ENCODE data around the gene NBEAL2.
"Not testable (repeated sequence)": the region's sequence is repeated elsewhere in the genome, so short reads cannot be mapped to it uniquely, and the experiment has no call there.

Gene NBEAL2

DNA sequence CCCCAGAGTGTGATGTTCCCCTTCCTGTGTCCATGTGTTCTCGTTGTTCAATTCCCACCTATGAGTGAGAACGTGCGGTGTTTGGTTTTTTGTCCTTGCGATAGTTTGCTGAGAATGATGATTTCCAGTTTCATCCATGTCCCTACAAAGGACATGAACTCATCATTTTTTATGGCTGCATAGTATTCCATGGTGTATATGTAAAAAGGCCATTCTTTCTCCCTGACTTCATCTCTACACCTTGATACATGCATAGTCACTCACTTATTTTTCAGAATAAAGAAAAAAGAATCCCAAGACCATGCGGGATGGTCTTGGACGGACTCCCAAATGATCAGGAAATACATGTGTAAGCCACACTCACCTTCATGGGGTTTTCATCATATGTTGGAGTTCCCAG lies 57.8 kb downstream of the NBEAL2 start:
- not testable (repeated sequence) for DNase-seq (ENCODE audit: low read depth in 1 of 2, low spot score in 1 of 2)

DNA sequence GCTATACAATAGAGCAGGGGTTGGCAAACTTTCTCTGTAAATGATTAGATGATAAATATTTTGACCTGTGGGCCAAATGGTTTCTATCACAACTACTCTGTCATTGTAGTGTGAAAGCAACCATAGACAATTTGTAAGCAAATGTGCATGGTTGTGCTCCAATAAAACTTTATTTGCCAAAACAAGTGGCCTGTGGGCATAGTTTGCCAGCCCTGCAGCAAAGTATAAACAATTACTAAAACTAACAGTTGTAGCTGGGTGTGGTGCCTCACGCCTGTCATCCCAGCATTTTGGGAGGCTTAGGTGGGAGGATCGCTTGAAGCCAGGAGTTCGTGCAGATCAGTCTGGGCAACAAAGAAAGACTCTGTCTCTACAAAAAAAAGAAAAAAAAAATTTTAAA lies 61.6 kb downstream of the NBEAL2 start:
- no peak for DNase-seq (ENCODE audit: low read depth in 1 of 2, low spot score in 1 of 2)

DNA sequence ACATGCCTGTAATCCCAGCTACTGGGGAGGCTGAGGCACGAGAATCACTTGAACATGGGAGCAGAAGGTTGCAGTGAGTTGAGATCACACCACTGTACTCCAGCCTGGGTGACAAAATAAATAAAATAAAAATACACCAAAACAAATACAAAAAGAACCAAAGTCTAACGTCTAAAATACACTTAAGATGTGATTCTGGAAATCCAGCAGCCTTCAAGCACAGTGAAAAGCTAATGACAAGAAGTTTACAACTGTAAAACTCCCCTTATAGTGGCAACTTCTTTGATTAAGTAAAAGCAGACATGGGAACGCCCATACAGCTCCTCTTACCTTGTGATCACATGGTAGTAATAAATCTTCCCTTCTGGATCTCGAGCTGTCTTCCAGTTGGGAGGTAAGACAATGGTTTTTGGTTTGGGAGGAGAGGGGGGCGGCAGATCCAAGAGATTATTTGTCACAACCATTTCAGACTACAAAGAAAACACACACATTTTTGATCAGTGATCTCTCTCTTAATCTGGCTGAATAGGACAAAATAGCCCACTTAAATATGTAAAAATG lies 62.8 kb downstream of the NBEAL2 start:
- no peak for DNase-seq (ENCODE audit: low read depth in 1 of 2, low spot score in 1 of 2)

GRCh38 chr3:47047069-47047468 lies 67.6 kb downstream of the NBEAL2 start:
- DNase-seq (ENCODE audit: low read depth in 1 of 2, low spot score in 1 of 2) = no peak

GRCh38 chr3:47047673-47048072 lies 68.2 kb downstream of the NBEAL2 start:
- DNase-seq (ENCODE audit: low read depth in 1 of 2, low spot score in 1 of 2) = no peak

DNA sequence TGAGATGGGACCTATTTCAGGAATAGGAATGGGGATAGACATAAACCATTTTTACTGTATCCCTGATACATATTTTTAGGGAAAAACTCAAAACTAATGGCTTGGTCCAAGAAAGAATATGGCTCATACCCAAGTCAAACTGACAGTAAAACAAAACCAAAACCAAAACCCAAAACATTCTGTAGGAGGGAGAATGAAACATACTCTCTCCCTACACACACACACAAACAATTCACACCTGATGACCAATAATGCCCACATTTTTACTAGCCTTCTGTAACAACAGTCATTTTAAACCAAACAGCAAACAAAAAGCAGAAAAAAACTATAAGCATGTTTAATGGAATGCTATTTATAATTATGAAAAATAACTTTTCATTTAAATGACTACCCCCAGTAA lies 74.9 kb downstream of the NBEAL2 start:
- no peak for DNase-seq (ENCODE audit: low read depth in 1 of 2, low spot score in 1 of 2)

GRCh38 chr3:47056705-47057104 lies 77.2 kb downstream of the NBEAL2 start:
- no peak for DNase-seq (ENCODE audit: low read depth in 1 of 2, low spot score in 1 of 2)

- DNase-seq (ENCODE audit: low read depth in 1 of 2, low spot score in 1 of 2) = no peak
These were observed 77.8 kb downstream of the NBEAL2 start for GRCh38 chr3:47057212-47057671.
